ENCODE measurements around the gene UBE2M.
A peak's percentile ranks its signal among the peaks of the same experiment; 100 is the strongest.

Gene UBE2M

DNA sequence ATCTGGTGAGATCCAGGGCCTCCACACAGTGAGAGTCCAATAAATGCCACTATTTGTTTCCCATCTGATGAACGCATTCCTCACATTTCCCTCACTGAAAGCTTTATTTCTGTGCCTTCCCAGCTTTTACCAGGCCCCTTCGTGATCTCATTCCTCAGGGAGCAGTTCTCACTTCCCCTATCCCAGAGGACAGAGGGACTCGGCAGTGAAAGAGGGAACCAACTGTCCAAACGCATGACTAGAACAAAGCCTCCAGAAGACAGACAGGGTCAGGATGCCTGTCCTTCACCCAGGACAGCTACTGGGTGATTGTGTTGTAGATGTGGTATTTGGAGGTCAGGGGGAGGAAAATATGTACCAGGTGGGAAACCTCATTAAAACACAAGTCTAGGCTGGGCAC, 36.8 kb downstream of the UBE2M start:
- Mint-ChIP-seq H3K4me3 (no peak overlapping the region), H3K36me3 (peaks cover 7% of the 10 kb centered on the region), H3K9me3 (no peaks in the 10 kb centered on the region), H3K27me3 (no peaks in the 10 kb centered on the region), H3K4me1 (peaks cover 23% of the 10 kb centered on the region), H3K27ac (no peak overlapping the region)
- DNase-seq (ENCODE audit: low spot score in 2 of 2) (no peak), ATAC-seq (ENCODE audit: low read depth) (no peak)

DNA sequence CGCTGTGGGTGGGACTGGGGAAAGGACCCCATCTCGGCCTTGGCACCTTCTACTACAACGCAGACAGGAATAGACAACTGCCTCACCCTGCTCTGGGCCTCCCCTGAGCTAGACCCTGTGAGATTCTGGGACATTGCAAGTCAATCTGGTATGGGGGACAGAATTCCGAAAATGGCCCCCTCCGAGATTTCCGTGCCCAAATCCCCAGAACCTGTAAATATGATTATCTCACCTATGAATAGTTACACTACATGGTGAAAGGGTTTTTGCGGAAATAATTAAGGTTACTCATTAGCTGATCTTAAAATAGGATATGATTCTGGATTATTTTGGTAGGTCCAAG, 38.2 kb downstream of the UBE2M start:
- DNase-seq (ENCODE audit: low spot score in 2 of 2) = no peak
- Mint-ChIP-seq H3K27me3 (no peaks in the 10 kb centered on the region), H3K4me3 (peak overlapping the region; percentile 95), H3K4me1 (peaks cover 31% of the 10 kb centered on the region), H3K36me3 (peaks cover 14% of the 10 kb centered on the region), H3K27ac (peak overlapping the region; percentile 98), H3K9me3 (no peaks in the 10 kb centered on the region)
- no peak for ATAC-seq (ENCODE audit: low read depth)

DNA sequence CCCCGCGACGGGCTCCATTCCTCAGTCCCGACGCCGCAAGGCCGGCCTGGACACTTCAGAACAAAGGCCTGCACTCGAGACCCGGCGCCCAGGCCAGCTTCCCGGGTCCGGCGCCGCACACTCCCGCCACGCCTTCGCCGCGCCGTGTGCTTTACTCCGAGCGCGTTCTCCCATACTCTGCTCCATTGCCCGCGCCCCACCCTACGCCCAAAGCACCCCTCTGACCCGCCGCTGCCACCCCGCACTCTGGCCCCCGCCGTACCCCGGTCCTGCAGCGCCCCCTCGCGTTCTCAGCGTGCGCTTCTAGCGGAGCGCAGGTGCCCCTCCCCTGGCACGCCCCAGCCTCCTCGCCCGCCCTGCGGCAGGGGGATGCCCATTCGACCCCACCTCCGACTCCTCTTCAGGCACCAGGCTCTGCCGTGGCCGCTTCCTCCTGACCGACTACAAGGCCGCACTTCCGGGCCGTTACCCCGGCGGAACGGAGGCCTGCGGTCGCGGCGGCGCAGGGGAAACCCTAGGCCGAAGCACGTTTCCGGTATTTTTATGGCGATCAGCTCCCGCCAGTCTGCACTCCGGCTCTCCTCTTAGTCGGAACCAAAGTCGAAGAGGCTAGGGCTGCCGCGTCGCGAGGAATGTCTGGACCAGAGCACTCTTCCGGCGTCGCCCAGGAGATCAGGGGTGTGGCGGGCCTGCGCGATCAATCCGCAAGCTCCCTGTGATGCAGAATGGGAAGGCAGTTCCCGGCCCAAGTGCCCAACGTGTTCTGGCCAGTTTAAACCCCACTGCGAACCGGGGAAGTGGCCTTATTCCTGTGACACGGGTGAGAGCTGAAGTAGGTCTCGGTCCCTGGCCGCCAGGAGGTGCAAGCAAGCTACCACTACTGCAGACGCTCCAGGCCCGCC, 38.8 kb downstream of the UBE2M start, which contains the start of gene ZBTB45:
ZBTB45 (minus strand) TSS at position 456 of the 902 bp plus-strand sequence. CDS start 2,137 bp downstream, outside the sequence.
- DNase-seq (ENCODE audit: low spot score in 2 of 2) (peak; percentile 90 to 91), ATAC-seq (ENCODE audit: low read depth) (peak; percentile 79)
- H3K36me3 Mint-ChIP-seq = peaks cover 14% of the 10 kb centered on the region
- no peaks in the 10 kb centered on the region for H3K27me3 Mint-ChIP-seq
- peak within 1 kb of the TSS; percentile 98 for H3K27ac Mint-ChIP-seq
- peaks cover 33% of the 10 kb centered on the region for H3K4me1 Mint-ChIP-seq
- H3K4me3 Mint-ChIP-seq = peak within 1 kb of the TSS; percentile 95
- H3K9me3 Mint-ChIP-seq = no peaks in the 10 kb centered on the region

GRCh38 chr19:58519087-58519354, 39.4 kb downstream of the UBE2M start:
- DNase-seq (ENCODE audit: low spot score in 2 of 2) = no peak
- Mint-ChIP-seq H3K27ac (peak overlapping the region; percentile 98), H3K36me3 (peaks cover 14% of the 10 kb centered on the region), H3K9me3 (no peaks in the 10 kb centered on the region), H3K4me3 (peak overlapping the region; percentile 95), H3K27me3 (no peaks in the 10 kb centered on the region), H3K4me1 (peaks cover 39% of the 10 kb centered on the region)
- ATAC-seq (ENCODE audit: low read depth) = peak; percentile 1

- Mint-ChIP-seq H3K27ac (peak overlapping the region; percentile 98), H3K9me3 (no peaks in the 10 kb centered on the region), H3K36me3 (peaks cover 14% of the 10 kb centered on the region), H3K4me1 (peaks cover 42% of the 10 kb centered on the region), H3K27me3 (no peaks in the 10 kb centered on the region), H3K4me3 (peak overlapping the region; percentile 95)
- ATAC-seq (ENCODE audit: low read depth) (no peak), DNase-seq (ENCODE audit: low spot score in 2 of 2) (no peak)
Observed at GRCh38 chr19:58518256-58519086, 39.9 kb downstream of the UBE2M start.

DNA sequence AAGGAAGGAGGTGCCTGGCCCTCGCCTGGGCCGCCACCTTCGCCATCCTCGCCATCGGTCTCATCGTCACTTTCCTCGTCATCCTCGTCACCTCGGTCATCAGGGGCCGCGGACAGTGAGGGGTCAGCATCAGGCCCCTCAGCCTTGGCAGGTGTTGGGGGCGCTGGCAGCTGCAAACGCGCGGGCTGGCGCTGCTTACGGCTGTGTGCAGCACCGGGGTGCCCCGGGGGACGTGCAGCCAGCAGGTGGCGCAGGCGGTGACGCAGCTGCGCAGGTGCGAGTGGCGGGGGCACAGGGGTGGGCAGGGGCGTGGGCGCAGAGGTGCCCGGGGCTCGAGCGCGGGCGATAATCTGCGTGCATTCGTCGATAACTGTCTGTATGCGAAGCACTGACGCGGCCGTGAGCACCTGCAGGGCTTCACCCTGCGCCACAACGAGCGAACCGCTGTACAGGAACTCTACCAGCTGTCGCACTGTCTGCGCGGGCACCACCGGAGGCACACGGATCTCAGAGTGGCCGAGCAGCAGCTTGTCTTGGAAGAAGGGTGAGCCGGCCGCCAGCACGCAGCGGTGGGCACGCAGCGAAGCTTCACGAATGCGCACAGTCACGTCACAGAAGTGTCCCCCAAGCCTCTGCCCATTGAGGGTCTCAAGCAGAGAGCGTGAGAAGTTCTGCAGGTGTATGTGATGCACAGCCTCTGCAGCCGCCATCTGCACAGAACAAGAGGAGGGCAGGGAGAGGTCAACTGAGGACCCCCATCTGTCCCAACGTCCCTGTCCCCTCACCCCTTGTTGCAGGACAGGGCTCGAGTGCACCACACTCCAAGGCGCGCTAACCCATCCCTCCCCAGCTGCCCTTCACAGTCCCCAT, 41.2 kb downstream of the UBE2M start:
- H3K27me3 Mint-ChIP-seq = no peaks in the 10 kb centered on the region
- H3K4me1 Mint-ChIP-seq = peaks cover 42% of the 10 kb centered on the region
- no peak overlapping the region for H3K4me3 Mint-ChIP-seq
- H3K9me3 Mint-ChIP-seq = no peaks in the 10 kb centered on the region
- DNase-seq (ENCODE audit: low spot score in 2 of 2) (no peak), ATAC-seq (ENCODE audit: low read depth) (no peak)
- no peak overlapping the region for H3K27ac Mint-ChIP-seq
- peaks cover 14% of the 10 kb centered on the region for H3K36me3 Mint-ChIP-seq

DNA sequence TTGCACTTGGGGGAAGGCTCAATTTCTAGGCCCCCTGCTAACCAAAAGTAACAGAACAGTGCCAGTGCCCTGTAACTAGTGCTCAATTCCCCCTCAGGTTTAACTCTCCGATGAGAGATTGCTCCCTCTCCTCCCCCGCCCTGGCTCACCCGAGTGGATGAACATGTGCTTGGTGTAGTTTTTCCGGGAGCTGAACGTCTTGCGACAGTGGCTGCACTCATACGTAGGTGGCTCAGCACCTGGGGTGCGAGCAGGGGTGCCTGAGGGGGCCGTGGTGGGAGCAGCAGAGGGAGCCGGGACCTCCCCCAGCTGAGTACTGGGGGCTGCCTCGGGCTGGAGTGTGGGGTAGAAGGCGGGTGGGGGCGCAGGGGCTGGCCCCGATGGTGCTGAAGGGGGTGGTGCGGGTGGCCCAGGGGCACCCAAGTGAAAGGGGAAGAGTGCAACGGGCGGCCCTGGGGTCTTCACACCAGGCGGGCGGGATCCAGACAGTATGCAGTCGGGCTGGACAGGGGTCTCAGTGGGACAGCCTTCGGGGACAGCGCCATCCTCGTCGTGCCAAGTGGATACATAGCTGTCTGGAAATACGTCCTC, 42.1 kb downstream of the UBE2M start:
- Mint-ChIP-seq H3K9me3 (no peaks in the 10 kb centered on the region), H3K27ac (peak overlapping the region; percentile 12), H3K4me1 (peaks cover 42% of the 10 kb centered on the region), H3K36me3 (peaks cover 14% of the 10 kb centered on the region), H3K27me3 (no peaks in the 10 kb centered on the region), H3K4me3 (no peak overlapping the region)
- ATAC-seq (ENCODE audit: low read depth) (no peak), DNase-seq (ENCODE audit: low spot score in 2 of 2) (no peak)

GRCh38 chr19:58515259-58515658, 43.2 kb downstream of the UBE2M start:
- Mint-ChIP-seq H3K27me3 (no peaks in the 10 kb centered on the region), H3K36me3 (peaks cover 14% of the 10 kb centered on the region), H3K9me3 (no peaks in the 10 kb centered on the region), H3K4me3 (peak overlapping the region; percentile 32), H3K4me1 (peaks cover 40% of the 10 kb centered on the region), H3K27ac (peak overlapping the region; percentile 12)
- ATAC-seq (ENCODE audit: low read depth) (no peak), DNase-seq (ENCODE audit: low spot score in 2 of 2) (no peak)

DNA sequence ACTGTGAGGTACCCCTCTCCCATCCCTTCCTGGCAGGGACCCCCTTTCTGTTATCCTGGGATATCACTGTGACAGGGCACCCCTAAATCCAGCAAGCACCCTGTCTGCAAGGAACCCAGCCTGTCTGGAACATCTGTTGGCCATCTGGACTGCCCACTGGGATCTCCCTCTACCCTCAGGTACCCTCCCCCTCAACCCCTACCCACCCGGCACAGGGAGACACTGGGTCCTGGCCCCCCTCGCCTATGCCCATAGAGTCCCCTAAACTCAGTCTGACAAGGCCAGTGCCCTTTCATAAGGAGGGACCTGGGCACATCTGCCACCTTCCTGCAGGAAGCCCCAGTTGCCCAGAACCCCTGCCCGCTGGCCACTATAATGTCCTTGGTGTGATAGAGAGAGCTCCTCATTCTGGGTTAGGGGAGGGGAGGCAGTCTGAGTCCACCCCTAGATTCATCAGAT, 43.8 kb downstream of the UBE2M start:
- H3K36me3 Mint-ChIP-seq = peaks cover 14% of the 10 kb centered on the region
- DNase-seq (ENCODE audit: low spot score in 2 of 2) (no peak), ATAC-seq (ENCODE audit: low read depth) (no peak)
- peak overlapping the region; percentile 20 for H3K27ac Mint-ChIP-seq
- no peaks in the 10 kb centered on the region for H3K9me3 Mint-ChIP-seq
- peaks cover 34% of the 10 kb centered on the region for H3K4me1 Mint-ChIP-seq
- no peaks in the 10 kb centered on the region for H3K27me3 Mint-ChIP-seq
- peak overlapping the region; percentile 78 for H3K4me3 Mint-ChIP-seq

DNA sequence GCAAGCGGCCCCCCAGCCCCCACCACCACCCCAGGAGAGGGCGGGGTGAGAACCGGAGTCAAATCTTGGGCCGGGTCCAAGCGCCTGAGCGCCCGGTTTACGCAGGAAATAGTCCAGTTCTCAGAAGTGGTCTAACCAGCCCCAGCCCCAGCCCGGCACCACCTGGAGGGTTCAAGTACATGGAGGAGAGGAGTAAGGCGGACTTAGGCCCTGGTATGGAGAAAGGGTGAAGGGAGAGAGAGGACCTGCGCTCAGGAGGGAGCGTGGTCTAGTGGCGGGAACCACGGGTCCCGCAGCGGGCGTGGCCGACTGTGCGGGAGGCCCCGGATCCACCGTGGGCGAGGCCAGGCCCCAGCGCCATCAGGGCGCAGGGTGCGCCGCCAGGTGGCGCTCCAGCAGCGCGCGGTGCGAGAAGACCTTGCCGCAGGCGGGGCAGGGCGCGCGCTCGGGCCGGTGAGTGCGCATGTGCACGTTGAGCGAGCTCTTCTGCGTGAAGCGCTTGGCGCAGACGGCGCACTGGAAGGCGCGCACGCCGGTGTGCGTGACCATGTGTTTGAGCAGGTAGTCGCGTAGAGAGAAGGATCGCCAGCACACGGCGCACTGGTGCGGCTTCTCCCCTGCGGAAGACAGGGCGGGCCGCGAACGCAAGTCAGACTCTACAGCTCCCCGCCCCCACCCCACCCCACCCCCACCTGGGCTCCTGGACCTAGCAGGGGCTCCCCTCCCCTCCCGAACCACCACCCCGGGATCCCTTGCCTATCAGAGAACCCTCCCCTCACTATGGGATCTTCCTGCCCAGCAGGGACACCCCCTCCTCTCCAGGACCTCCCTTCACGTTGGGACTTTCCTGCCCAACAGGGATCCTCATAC, 44.5 kb downstream of the UBE2M start:
- no peaks in the 10 kb centered on the region for H3K27me3 Mint-ChIP-seq
- peaks cover 14% of the 10 kb centered on the region for H3K36me3 Mint-ChIP-seq
- DNase-seq (ENCODE audit: low spot score in 2 of 2) (peak; percentile 80), ATAC-seq (ENCODE audit: low read depth) (peak; percentile 86)
- H3K4me3 Mint-ChIP-seq = peak overlapping the region; percentile 78
- H3K4me1 Mint-ChIP-seq = peaks cover 29% of the 10 kb centered on the region
- no peaks in the 10 kb centered on the region for H3K9me3 Mint-ChIP-seq
- H3K27ac Mint-ChIP-seq = peak overlapping the region; percentile 20

DNA sequence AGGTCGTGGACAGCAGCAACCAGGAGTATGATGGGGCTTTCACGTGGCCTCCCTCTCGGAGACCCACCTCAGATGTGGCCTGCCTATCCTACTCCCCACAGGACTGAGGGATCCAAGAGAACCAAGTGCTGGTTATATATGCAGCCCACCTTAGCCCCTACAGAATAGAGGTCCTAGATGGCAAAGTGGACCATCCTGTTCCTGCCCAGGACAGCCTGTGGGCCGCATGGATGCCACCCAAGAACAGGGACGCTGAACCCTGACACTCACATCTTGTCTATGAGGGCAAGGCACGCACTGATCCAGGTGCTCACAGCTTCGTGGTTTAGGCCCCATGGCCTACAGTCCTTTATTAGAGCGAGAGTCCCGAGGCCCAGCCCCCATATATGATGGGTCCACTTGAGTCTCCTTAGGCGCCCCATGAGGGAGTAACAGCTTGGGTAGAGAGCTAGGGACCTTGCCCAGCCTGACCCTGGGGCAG, 45.2 kb downstream of the UBE2M start:
- DNase-seq (ENCODE audit: low spot score in 2 of 2) (no peak), ATAC-seq (ENCODE audit: low read depth) (no peak)
- Mint-ChIP-seq H3K9me3 (no peaks in the 10 kb centered on the region), H3K27me3 (no peaks in the 10 kb centered on the region), H3K4me3 (no peak overlapping the region), H3K4me1 (peaks cover 23% of the 10 kb centered on the region), H3K27ac (no peak overlapping the region), H3K36me3 (peaks cover 14% of the 10 kb centered on the region)

- Mint-ChIP-seq H3K4me3 (no peak within 1 kb of the TSS), H3K4me1 (peaks cover 19% of the 10 kb centered on the region), H3K9me3 (peaks cover 2% of the 10 kb centered on the region), H3K27me3 (no peaks in the 10 kb centered on the region), H3K27ac (no peak within 1 kb of the TSS), H3K36me3 (peaks cover 11% of the 10 kb centered on the region)
- no peak for DNase-seq (ENCODE audit: low spot score in 2 of 2)
- no peak for ATAC-seq (ENCODE audit: low read depth)
Observed at GRCh38 chr19:58511353-58512208, 46.8 kb downstream of the UBE2M start, which contains the start of gene SLC27A5. TSS of gene SLC27A5 (minus strand) at chr19:58511992. CDS start at chr19:58511955, 37 bp downstream.
